GM18517 (cell line): ENCODE measurements around the gene ZC3HAV1.
"Not testable (repeated sequence)": the region's sequence is repeated elsewhere in the genome, so short reads cannot be mapped to it uniquely, and the experiment has no call there.

Experiments
- ATAC-seq: cut with Tn5 transposase; IDR thresholded peaks from one replicate; pipeline ENCODE4 v1.9.1; 2021; ENCODE audit warnings: mild to moderate bottlenecking, moderate library complexity; ENCODE audit not compliant: unreplicated experiment

The ZC3HAV1 gene

GRCh38 chr7:139026551-139026950, 83.0 kb downstream of the ZC3HAV1 start:
- no peak for ATAC-seq

- not testable (repeated sequence) for ATAC-seq
Observed at GRCh38 chr7:139025861-139026260, 83.7 kb downstream of the ZC3HAV1 start.

DNA sequence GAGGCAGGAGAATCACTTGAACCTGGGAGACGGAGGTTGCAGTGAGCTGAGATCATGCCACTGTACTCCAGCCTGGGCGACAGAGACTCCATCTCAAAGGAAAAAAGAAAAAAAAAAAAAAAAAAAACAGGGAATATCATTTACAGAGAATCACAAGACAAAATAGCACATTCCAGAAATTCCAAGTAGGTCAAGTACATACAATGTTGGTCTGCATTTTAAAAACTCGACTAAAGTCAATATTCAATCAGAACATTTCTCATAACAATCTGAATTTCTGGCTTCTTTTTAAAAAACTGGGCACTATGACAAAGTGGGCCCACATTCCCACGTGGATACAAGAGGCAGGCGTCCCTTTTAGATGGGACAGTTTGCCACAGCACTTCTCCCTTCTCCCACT, 86.4 kb downstream of the ZC3HAV1 start:
- ATAC-seq = no peak

DNA sequence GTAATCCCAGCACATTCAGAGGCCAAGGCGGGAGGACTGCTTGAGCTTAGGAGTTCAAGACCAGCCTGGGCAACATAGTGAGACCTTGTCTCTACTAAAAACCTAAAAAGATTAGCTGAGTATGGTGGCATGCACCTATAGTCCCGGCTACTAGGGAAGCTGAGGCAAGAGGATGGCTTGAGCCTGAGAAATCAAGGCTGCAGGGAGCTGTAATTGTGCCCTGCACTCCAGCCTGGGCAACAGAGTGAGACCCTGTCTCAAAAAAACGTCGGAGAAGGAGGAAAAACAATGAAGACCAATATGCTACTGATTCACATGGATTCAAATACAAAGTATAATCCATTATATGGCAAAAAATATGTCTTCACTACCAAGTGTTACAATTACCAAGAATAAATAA, 87.2 kb downstream of the ZC3HAV1 start:
- no peak for ATAC-seq

DNA sequence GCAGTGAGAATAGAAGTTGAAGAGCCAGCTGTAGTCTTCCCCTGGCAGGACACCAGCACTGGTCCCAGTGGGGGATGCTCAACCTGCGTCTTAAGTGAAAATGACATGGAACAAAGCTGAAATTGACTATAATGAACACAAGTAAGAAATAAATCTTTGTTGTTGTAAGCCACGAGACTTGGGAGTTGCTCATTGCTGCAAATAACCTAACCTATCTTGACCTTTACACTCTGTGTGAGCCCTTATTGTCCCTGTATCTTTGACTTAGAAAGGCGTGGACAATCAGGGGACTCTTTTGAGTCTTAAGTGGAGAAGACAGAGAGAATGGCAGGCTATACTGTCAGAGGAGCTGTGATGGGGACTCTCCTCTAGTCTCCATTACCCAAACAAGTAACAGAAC, 90.6 kb downstream of the ZC3HAV1 start:
- ATAC-seq = no peak

DNA sequence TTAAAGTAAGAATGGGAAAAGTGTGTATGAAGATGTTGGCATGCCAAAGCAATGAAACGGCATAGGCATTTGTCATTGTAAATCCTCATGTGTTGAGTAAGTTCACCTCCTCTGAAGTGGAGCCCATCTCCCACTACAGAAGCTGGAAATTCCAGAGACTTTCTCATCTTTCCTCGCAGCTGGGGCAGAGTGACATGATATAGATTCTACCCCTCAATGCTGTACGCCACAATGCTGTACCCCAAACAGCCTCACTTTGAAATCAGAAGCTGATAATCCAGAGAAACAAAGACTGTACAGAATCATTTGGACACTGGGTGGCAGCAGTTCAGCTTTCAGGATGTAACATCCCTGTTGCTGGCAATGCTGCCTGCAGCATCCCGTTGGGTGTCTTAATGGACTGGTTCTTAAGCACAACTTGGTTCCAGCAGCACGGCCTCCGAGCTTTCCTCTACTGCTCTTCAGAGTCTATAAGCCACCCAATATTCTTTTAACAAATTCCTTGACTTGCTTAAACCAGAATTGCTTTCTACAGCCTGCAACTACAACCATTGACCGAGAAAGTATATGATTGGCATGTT, 92.5 kb downstream of the ZC3HAV1 start:
- ATAC-seq = peak; percentile 93

DNA sequence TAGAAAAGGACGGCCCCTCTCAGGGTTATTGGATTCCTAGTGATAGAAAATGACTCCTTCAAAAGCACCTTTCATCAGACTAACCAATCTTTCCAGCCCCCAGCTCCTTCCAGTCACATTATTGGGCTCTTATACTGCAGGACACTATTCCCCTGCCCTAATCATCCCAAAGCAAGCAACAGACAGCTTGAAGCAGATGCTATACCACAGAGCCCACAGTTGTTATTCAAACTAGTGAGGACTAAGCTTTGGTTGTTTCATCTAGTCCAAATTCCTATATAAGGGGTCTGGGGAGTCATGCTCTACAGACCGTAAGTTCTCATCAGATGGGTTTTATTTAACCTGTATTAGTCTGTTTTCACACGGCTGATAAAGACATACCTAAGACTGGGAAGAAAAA, 98.1 kb downstream of the ZC3HAV1 start:
- no peak for ATAC-seq

- no peak for ATAC-seq
Observed at GRCh38 chr7:139004321-139005090, 105.0 kb downstream of the ZC3HAV1 start.

DNA sequence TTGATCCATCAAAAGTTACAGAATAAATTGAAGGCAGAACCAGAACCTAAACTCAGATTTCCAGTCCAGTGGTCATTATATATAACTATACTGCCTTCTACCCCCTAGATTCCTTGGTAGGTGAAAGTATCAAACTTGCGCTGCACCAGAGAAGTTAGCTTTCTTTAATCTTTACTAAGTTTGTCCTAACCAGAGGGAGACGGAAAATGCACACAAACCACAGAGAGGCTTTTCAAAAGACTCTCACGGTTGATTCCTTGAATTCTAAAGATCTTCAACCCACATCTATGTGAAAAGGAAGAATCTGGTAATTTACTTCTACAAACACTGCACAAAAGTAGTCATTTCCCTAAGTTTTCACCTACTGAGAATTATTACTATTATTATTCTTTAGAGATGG, 110.1 kb downstream of the ZC3HAV1 start:
- ATAC-seq = no peak
